GM18526 (cell line): ENCODE data around the gene HDAC9.

Experiments used
- POLR2A ChIP-seq: IDR thresholded peaks from 3 replicates; pipeline ENCODE4 v1.6.1; 2011; ENCODE audit not compliant: insufficient read length; ENCODE audit errors: extremely low read depth

The HDAC9 gene

DNA sequence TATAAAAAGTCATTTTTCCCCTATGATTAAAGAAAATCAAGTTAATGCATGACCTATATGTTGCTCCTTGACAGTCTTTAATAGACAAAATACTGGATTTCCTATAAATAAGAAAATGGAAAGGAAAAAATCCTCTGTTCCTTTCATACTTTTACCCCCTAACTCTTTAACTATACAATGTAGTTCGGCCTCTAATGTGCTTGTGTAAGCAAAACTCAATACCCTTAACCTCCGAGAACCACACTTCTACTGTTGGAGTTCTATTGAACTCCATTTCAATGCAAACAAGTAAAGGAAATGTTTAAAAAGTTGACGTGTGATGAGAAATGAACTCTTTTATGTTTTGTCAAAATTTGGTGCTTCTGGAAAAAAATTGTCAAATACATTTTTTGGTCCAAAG is 36.0 kb downstream of the HDAC9 start:
- no peak for TF ChIP-seq POLR2A

GRCh38 chr7:18532813-18533212 is 37.3 kb downstream of the HDAC9 start:
- no peak for TF ChIP-seq POLR2A

GRCh38 chr7:18534481-18534880 is 38.9 kb downstream of the HDAC9 start:
- no peak for TF ChIP-seq POLR2A

GRCh38 chr7:18535810-18536415 is 40.4 kb downstream of the HDAC9 start:
- no peak for TF ChIP-seq POLR2A

GRCh38 chr7:18536486-18536885 is 40.9 kb downstream of the HDAC9 start:
- TF ChIP-seq POLR2A, result no peak

DNA sequence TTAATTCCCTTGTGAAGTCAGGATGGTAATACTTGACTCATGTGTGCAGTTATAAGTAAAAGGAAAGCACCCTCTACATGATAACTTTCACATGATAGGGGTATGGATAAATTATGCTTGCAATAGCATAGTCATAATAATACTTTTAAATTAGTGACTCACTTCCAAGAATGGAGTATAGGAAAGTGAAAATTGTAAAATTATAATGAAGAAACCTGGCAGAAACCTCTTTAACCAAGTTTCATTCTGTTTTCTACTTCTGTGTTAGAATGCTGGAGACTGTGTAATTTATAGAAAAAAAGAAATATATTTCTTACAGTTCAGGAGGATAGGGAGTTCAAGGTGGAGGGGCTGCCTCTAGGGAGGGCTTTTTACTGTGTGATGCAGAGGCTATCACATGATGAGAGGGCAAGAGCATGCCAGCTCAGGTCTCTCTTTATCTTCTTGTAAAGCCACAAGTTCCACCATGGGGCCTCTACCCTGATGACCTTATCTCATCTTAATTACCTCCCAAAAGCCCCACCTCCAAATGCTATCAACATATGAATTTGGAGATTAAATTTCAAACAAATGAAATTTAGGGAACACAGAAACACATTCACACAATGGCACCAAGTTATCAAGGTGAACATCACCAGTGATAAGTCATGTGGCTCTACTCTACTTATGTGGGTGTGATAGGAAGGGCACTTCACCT is 43.2 kb downstream of the HDAC9 start:
- TF ChIP-seq POLR2A, result no peak

- no peak for TF ChIP-seq POLR2A
Measured at GRCh38 chr7:18540396-18540795, 44.8 kb downstream of the HDAC9 start.

- no peak for TF ChIP-seq POLR2A
Measured at GRCh38 chr7:18541181-18541870, 45.8 kb downstream of the HDAC9 start.

- TF ChIP-seq POLR2A, result no peak
Measured at GRCh38 chr7:18541871-18542212, 46.3 kb downstream of the HDAC9 start.

DNA sequence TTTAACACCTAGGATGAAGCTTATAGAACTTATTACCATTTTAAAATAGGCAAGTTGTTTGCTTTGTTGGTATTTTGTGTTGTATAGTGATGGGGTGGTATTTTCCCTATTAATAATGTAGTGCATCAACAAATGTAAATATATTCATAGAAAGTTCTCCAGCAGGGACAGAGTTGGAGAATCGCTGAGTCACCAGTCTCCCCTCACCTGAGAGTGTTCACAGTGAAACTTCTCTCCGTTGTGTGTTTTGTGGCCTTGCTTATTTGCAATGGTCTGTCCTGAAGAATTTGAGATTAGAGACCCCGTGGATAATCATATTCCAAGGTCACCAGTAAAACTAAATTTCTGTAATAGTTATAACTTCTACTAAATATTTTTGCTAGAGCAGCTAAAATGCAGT is 51.0 kb downstream of the HDAC9 start:
- no peak for TF ChIP-seq POLR2A

DNA sequence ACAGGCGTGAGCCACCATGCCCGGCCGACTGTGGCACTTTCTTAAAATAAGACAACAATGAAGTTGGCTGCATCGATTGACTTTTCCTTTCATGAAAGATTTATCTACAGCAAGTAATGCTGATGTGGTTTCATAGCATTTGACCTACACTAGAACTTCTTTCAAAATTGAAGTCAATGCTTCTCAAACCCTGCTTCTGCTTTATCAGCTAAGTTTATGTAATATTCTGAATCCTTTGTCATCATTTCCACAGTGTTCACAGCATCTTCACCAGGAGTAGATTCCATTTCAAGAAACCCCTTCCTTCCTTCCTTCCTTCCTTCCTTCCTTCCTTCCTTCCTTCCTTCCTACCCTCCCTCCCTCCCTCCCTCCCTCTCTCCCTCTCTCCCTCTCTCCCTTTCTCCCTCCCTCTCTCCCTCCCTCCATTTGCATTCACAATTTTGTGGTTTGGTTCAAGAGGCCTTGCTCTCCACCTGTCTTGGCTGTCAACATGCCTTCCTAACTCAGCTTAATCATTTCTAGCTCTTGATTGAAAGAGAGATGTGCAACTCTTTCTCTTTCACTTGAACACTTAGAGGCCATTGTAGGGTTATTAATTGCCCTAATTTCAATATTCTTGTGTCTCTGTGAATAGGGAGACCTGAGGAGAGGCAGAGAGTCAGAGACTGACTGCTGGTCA is 52.1 kb downstream of the HDAC9 start:
- TF ChIP-seq POLR2A, result no peak

- TF ChIP-seq POLR2A, result no peak
Measured at GRCh38 chr7:18548534-18548933, 53.0 kb downstream of the HDAC9 start.

DNA sequence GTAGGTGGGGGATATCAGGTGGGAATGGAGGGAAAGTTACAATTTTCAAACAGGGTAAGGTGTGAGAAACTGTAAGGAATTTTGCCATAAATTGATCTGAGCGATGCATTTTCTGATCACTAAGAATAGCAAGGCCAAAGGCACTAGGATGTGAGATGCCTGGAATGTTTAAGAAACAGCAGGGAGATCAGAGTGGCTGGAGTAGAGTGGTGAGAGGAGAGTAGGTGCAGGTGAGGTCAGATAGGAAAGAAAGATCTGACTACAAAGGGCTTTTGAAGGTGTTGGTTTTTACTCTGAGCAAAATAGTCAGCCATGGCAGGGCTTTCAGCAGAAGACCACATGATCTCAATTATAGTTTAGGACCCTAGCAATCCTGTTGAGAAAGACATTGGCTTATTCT is 55.0 kb downstream of the HDAC9 start:
- no peak for TF ChIP-seq POLR2A

GRCh38 chr7:18552316-18552916 is 56.9 kb downstream of the HDAC9 start:
- TF ChIP-seq POLR2A, result no peak

GRCh38 chr7:18552943-18553604 is 57.5 kb downstream of the HDAC9 start:
- TF ChIP-seq POLR2A, result no peak
